Stimulated activated naive CD8-positive, alpha-beta T cell treated with anti-CD3 and anti-CD28 coated beads, Interleukin-15, Interleukin-2, amounts not matched to agents 100 U/mL and 50 U/mL, for 24 hours (primary cell): Measurements from ENCODE around the gene FAM72D.
"Not testable (repeated sequence)": the region's sequence is repeated elsewhere in the genome, so short reads cannot be mapped to it uniquely, and the experiment has no call there.

Source experiments
- ATAC-seq: fragments of 150-1000 bp; cut with Tn5 transposase; one replicate; pipeline ENCODE4 v1.10.0; 2021
- DNase-seq: peaks from one replicate; pipeline ENCODE4 v3.0.0; 2021

FAM72D gene

DNA sequence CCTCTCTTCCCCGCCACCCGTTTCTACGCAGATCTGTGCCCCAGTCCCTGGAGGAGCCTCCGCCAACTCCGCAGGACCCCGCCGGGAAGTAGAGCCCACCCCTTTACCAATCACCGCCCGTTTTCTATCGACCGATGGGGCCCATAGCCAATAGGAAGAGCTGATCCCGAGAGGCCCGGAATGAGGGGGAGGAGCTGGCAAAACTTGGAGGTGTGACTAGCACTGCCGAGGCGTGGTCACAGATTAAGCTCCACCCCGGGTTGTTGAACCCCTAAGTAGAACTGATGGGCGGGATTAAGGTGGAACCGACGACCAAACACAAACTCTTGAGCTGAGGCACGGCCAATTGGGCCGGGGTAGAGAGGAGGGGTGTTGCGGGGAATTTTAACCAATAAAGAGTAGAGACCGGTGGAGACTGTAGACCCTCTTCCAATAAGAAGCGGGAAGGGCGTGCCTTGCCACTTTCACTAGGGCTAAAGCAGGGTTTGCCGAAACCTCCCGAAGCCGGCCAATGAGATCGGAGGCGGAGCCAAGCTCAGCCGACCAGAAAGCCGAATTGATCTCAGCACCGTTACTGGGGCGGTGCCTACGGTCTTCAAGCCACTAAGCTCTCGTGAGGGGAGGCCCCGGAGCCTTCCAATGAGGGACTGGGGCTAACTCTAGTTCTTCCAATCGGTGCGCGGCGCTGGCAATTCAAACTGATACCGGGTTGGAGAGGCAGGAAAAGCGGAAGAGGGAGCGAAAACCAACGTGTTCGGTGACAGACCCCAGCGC is at the start of gene FAM72D, which contains the start of gene SRGAP2B:
TSS of gene FAM72D (plus strand) at position 691 of the 774 bp plus-strand sequence. CDS start 874 bp downstream, outside the sequence.
TSS of gene SRGAP2B (minus strand) at position 45 of the 774 bp plus-strand sequence. CDS start 2,427 bp downstream, outside the sequence.
- peak; percentile 88 for ATAC-seq
- not testable (repeated sequence) for DNase-seq

DNA sequence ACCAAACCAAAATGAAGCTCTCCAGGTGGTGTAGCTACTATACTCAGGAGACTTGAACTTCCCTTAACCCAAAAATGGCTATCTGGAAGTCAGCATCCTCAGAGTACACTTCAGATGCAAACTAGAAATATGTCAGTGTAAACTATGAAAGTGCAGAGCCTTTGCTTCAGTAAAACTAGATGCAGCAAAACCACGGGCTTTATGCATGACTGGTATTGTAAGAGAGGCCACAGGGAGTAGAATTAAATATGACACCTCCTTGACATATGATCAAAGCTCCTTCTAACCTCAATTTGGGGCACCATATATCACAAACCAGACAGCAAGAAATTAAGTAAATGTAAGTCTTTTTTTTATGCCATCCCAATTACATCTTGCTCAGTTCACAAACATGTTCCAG is 48.2 kb upstream of the FAM72D start:
- DNase-seq, result not testable (repeated sequence)
- ATAC-seq, result peak; percentile 86

DNA sequence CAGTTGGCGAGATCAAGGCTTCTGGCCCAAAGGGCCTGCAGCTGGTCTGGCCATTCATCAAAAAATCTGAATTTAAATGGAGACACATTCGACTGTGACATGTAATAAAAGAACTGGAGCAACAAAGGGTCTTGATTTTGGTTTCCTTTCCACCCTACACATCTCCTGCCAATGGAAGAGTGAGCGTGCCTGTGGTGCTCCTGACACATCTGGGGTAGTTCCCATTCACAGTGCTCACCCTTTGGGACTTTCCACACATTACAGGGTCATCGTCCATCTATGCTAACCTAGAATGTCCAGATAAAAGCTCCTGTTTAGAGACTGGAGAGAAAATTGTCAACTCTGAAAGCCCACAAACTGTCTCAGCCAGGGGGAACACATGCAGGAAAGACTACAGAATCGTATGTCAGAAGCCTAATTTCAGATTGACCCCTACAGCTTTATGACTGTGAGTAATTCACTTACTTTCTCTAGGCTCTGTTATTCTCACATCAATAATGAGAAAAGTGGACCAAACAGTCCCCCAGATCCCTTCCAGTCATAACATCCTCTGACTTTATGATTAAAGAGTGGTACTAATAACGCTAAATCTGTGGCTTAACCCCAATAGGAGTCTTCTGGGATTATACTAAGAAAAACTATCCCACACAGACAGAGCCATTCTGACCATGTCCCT is 47.5 kb upstream of the FAM72D start:
- peak; percentile 7 for ATAC-seq
- not testable (repeated sequence) for DNase-seq

DNA sequence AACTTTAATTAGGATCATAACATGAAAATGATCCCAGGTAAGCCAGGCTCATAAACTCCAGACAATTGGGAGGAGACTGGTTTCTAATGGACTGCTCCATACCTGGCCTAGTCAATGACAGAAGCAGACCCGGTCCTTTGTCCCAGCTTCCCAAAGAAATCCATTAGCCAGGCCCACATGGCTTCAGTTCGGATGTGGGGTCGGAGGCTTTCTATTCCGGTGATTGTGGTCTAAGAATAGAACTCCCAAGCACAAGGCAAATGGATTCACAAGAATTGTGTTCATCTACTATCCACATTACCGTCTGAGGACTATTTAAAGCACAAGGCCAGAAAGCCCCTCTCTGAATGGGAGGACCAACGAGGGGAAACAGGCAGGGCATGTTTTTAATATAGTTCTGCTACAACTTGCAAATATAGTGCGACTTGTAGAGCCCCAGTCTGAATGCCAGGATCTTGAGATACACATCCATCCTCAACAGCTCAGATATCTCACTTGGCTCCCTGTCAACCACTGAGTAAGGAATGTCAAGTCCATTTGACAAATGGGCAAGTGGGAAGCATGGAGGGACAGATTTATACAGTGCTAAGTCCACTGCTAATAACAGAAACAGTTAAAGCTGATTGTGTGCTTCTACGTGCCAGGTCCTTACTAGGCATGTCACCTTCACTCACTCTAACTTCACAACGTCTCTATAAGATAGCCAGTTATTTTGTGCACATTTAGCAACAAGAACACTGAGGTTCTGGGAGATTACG is 43.6 kb upstream of the FAM72D start:
- not testable (repeated sequence) for ATAC-seq, DNase-seq

DNA sequence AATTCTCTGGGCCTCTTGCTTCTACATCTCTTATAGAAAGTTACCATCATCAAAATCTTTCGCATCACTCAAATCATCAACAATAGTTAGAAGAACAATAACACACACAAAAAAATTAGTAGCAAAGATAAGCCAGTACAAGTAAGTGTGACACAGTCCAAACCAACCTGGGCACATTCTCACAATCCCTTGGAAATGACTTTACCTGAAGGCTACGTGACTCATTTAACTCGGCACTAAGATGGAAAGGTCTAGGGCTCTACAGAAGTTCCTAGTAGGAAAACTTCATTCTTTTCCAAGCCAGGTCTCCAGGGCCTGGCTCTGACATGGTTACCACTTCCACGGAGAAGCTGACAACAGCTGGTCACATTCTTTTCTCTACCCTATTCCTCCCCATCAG is 42.3 kb upstream of the FAM72D start:
- not testable (repeated sequence) for ATAC-seq, DNase-seq

DNA sequence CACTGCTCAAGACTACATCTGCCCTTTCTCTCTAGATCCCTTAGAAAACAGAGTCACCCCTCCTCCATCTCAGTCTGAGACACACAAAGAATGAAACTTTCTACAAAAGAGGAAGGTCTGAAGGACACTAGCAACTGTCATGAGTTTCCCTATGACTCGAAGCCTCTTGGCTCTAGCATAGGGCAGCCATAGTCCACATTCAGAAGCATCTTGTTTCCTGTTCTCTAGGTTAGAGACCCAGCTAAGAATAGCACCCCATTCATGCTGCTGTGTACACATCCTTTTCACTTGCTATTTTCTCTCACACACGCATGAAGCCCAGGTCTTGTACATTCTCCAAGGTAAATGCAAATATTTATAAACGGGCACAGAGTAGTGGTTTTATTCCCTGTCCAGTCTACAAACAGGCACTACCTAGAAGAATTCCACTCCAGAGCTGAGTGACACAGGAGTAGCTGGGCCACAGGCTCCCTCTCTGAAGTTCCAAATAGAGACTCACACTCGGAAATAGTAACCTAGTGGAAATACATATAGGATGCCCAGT is 40.5 kb upstream of the FAM72D start:
- not testable (repeated sequence) for DNase-seq

DNA sequence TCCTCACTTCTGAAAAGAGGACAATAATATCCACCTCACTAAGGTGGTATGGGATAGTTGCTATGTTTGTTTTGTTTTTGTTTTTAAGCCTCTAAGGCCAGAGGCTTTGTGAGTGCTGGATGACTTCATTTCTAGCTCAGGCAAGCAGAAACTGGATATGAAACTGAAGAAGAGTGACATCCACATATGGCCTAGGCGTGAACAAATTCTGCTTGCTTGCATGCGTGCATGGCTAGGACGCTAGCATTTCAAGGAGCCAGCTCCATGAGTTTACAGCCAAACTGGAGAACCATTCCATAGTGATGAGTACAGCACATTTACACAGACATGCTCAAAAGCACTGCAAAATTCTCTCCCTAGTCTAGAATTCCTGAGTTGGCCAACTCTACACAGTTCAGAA is 37.6 kb upstream of the FAM72D start:
- not testable (repeated sequence) for ATAC-seq

More for the DNA sequence above, 40.5 kb upstream of the FAM72D start:
- peak; percentile 87 for ATAC-seq

DNA sequence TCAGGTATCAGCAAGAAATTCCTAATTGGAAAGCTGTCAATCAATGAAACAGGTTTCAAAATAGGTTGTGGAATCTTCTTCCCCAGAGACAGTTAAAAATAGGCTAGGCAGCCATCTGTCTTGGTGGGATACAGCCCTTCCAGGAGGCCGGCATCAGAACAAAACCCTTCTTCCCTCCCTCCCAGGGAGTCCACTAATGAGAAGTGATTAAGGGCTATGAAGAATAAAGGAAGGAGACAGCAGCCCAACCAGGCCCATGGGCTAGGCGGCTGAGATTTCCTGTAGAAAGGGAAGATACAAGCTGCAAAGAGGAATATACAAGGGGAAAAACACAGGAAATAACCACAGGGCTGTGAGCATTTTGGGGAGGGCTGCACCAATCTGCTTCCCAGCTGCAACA is 32.5 kb upstream of the FAM72D start:
- not testable (repeated sequence) for DNase-seq, ATAC-seq

More for the DNA sequence above, 37.6 kb upstream of the FAM72D start:
- DNase-seq, result not testable (repeated sequence)

DNA sequence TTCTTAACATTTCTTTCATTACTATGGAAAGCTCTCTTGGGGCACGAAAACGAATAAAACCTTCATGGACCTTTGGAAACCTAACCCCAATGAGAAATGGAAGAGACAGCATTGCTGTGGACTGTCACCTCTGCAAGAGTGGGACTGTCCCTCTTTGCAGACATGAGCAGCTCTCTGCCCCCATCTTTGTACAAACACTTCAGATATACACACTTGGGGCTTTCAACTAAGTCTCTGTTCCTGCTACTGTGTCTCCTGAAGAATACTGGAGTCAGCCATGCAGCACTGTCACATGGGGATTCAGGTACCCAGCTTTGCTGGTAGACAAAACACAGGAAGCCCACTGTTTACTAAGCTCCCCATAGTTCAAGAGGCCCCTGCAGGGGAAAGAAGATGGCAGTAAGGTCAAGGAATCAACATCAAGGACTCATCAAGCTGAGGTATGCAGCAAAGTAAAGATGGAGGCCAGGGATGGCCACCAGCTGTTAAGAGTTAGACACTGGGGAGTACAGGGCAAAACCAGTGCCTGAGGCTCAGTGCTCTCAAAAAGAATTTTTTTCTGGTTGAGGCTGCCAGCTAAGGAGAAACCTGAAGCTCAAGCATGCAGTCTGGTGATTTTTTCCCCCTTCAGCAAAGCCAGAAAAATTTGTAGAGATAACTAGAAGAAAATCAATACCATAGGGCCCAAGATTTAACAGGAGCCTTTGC is 31.7 kb upstream of the FAM72D start:
- peak; percentile 28 for ATAC-seq
- DNase-seq, result not testable (repeated sequence)

DNA sequence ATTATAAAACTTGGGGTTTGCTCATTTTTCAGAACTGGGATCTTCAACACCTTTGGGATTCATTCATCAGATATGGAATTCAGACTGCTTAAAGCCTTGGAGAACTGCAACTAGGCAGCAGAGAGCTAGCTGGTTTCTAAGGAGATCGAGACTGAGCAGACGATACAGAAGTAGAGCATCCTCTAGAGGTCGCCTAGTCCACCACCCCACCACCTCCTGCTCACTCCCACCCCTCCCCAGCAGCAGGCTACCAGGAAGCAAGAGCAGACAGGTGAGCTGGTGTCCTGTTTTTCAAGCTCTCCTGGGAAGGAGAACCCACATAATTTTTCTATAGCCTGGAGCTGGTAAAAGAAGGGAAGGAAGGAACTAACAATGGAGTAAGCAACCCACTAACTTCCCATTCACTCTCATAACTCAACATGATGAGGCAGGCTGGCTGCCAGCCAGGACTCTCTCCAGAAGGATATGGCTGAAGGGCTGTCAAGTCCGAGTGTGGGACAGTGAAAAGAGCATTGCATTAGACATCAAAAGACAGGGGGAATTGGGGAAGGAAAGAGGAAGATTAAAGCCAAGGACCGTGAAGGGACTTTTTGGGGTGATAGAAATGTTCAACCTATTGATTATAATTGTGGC is 30.5 kb upstream of the FAM72D start:
- ATAC-seq, result peak; percentile 49
- DNase-seq, result not testable (repeated sequence)

DNA sequence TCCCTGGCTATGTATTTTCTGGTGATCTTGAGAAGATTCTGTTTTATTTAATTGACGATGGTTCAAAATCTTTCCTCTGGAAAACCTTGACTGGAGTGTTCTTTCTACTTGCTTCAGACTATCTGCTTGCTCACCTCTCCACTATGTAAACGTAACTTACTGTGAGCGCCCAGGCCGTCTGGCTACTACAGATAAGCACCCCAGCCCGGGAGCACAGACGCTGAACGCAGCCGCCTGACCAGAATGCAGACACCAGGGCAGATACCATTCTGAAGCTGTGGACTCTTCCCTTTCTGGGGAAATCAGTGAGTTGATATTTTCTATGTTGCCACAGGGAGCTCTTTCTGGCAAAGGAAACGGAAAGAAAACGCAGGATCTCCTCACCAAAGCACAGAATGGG is 29.3 kb upstream of the FAM72D start:
- not testable (repeated sequence) for DNase-seq, ATAC-seq

DNA sequence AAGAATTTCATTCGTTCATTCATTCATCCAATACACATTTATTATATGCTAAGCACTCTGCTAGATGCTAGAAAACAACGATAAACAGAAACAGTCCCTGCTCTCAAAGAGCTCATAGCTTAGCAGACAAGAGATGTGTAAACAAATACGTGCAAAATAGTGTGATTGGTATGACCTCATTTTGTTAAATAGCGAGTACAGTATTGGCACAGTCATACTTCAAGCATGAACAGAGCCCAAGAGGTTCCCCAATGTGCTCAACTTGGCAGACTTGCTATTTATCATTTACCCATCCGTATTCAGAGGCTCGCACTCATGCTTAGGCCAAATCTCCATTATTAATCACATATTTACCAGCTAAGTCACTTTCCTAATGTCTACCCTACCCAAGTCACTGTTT is 24.2 kb upstream of the FAM72D start:
- ATAC-seq, DNase-seq: not testable (repeated sequence)

DNA sequence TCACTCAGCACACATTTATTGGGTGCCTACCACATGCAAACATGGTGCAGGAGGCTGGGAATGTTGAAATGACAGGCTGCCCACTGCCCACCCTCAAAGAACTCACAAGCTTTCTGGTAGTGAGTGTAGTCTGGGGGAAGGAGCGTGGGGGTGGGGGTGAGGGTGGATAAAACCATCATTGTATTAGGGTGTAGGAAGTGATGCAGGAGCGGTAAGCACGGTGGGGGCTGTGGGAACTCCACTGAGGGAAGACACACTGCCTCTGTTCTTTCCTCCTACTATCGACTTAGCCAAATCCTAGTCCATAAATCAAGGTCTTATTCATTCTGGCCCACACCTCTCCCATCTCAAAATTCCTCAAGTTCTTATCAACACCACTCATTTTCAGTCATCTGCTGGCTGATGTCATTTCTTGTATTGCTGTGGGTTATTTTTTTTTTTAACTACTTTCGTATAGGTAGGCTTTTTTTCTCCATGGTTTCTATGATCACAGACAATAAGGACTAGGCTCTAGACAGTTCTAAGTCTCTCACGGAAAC is 21.7 kb upstream of the FAM72D start:
- not testable (repeated sequence) for ATAC-seq, DNase-seq

DNA sequence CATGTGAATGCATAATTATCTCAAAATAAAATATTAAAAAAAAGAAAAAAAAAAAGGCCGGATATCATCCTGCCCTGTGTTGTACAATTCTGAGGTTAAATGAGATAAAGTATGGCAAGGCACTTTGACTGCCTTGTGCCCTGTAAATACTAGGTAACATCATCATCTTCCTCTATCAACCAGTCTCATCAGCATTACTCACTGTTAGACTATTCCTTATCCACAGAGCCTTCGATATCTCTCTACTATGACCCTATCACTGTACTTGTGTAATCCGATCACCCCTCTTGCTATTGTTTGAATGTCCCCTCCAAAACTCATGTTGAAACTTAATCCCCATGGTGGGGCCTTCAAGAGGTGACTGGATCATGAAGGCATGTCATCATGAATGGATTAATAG is 18.9 kb upstream of the FAM72D start:
- not testable (repeated sequence) for DNase-seq, ATAC-seq

DNA sequence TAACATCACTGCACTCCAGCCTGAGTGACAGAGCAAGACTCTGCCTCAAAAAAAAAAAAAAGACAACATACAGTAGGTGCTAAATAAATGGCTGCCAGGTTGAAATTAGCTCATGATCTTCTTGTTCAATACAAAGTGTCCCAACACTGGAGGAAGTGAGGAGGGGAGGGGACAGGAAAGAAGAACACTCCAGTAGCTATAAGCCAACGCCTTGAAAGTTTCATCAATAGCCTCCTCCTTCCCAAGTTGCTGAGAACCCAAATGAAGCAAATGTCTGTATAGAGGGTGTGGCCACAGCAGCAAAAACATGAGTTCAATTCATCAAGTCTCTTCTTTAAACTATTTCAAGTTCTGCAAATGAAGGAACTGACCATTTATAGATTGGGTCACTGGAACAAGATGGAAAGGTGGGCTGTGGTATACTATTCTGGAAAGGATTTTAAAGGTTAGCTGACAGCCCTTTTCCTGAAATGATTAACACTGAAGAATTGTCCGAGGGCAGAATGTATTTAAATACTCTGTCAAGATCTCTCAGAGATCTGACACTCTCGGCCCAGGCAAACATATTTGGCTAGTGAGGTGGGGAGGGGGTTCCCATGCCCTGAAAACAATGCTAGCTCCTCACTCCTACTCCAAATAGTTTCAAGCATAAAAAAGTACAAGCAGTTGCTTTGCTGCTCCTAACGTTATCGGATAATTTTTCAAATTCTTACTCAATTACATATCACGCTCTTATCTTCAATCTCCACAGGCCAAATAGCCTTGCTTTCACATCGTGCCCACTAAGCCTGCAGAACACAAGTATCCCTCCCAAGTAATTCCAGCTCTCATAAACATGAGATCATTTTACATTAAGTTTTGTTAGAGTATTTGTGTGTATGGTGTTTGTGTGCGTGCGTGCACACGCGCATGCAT is 17.6 kb upstream of the FAM72D start:
- not testable (repeated sequence) for ATAC-seq, DNase-seq

DNA sequence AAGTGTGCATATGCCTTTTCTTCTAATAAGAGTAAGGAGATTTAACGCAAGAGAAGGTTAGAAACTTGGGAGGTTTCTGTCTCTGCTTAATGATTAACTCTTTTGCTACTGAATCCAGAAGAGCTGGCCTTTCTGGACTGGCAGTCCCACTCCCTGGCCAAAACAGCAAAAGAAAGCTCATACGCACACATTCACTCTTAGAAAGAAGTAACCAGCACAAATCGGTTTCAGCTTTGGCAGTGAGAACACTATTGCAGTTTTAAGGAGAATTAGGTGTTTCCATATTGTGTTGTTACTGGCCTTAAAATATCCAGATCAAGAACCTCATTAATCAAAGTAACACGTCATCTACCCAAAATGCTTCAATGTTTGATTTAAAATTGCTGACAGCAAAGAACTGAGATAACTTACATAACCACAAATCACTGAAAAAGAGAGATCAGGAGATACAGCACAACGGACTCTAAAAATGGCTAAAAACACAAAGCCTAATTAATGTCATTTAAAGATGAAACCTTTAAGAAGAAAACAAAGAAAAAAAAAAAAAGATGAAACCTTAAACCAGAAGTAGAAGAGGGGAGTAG is 16.9 kb upstream of the FAM72D start:
- not testable (repeated sequence) for DNase-seq, ATAC-seq

DNA sequence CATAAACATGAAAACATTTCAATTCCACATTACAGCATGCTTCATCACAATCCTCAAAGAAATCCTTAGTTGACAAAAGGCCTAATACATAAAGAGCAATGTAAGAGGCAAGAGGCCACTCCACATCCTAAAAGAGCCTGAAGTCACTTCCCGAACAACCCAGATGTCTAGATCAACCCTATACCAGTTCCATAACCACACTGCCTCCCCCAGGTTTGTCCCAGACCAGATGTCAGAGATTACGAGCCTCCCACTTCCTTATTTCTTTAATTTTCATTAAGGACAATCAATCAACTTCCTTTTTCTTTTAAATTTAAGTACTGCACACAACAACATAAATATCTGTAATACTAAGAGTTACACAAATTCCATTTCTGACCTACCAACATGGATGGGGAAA is 16.0 kb upstream of the FAM72D start:
- DNase-seq, result not testable (repeated sequence)

DNA sequence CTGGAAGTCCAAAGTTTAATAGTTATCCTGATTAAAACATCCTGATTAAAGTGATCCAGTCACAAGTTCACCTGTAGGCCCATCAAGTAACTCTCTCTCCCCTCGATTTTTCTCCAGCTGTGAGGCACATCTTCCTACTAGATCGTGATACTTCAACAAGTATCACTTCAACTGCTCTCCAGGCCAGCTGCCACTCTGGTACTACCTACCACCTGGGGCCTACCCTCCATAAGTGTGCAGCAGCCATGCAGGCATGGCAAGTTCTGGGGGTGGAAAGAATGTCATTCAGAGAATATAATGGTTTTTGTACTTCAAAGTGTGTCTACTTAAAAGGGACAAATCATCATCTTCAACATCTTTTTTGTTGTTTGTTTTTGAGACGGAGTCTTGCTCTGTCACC is 15.6 kb upstream of the FAM72D start:
- not testable (repeated sequence) for DNase-seq, ATAC-seq

More for the DNA sequence above, 16.0 kb upstream of the FAM72D start:
- ATAC-seq, result not testable (repeated sequence)
